ENCODE results near the gene ANKRD40CL. TPM values are rescaled to one million over a fixed set of nuclear protein-coding genes. Genes with fewer than 3 reads are reported as not detected.

Gene ANKRD40CL
- total RNA-seq, 1 experiment from 2014 or later, result not detected

- no peak for TF ChIP-seq CTCF (IDR thresholded peaks at IDR 0.05)
- TF ChIP-seq TCF7L2 (IDR thresholded peaks at IDR 0.05; ENCODE audit: low read depth, low read length), result no peak
- TF ChIP-seq SIN3A (IDR thresholded peaks at IDR 0.05; ENCODE audit: borderline replicate concordance, insufficient read depth, low read depth, low read length), result no peak
- TF ChIP-seq POLR2AphosphoS5 (IDR thresholded peaks at IDR 0.05; ENCODE audit: low read depth, low read length), result no peak
- TF ChIP-seq, protein P1, sequence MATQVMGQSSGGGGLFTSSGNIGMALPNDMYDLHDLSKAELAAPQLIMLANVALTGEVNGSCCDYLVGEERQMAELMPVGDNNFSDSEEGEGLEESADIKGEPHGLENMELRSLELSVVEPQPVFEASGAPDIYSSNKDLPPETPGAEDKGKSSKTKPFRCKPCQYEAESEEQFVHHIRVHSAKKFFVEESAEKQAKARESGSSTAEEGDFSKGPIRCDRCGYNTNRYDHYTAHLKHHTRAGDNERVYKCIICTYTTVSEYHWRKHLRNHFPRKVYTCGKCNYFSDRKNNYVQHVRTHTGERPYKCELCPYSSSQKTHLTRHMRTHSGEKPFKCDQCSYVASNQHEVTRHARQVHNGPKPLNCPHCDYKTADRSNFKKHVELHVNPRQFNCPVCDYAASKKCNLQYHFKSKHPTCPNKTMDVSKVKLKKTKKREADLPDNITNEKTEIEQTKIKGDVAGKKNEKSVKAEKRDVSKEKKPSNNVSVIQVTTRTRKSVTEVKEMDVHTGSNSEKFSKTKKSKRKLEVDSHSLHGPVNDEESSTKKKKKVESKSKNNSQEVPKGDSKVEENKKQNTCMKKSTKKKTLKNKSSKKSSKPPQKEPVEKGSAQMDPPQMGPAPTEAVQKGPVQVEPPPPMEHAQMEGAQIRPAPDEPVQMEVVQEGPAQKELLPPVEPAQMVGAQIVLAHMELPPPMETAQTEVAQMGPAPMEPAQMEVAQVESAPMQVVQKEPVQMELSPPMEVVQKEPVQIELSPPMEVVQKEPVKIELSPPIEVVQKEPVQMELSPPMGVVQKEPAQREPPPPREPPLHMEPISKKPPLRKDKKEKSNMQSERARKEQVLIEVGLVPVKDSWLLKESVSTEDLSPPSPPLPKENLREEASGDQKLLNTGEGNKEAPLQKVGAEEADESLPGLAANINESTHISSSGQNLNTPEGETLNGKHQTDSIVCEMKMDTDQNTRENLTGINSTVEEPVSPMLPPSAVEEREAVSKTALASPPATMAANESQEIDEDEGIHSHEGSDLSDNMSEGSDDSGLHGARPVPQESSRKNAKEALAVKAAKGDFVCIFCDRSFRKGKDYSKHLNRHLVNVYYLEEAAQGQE (IDR thresholded peaks at IDR 0.05; ENCODE audit: insufficient read depth in 1 of 2, low read depth in 2 of 2, low read length in 1 of 2), result no peak
- CTCF ChIA-PET, result no interaction called here
- Histone ChIP-seq H3K36me3 (ENCODE audit: control insufficient read depth, insufficient read depth, low read length) (no peaks in the 10 kb centered on the region), H3K9me3 (ENCODE audit: control insufficient read depth, insufficient read depth, low read depth, low read length) (no peaks in the 10 kb centered on the region), H3K27me3 (ENCODE audit: control insufficient read depth, insufficient read depth, low read length) (no peaks in the 10 kb centered on the region), H3K27ac (ENCODE audit: low read length) (no peak overlapping the region), H3K4me3 (ENCODE audit: low read depth in 2 of 2, low read length in 2 of 2) (no peak overlapping the region), H3K4me1 (ENCODE audit: control insufficient read depth, insufficient read depth, low read length) (no peaks in the 10 kb centered on the region)
- no TSS peak for BruUV-seq (replicated peaks)
- in situ Hi-C loops (cut with HindIII; ENCODE audit: low pct_unique_long_range_greater_than_20kb, low sequenced_read_pairs), result no loop called here
- intact Hi-C loops (cut with micrococcal nuclease; ENCODE audit: unreplicated experiment), result loop anchor here (5.0 kb wide), 1 partner anchor 171 kb away; no protein-coding TSS in a partner anchor
- POLR2A ChIA-PET, result no interaction called here
- DNase-seq (ENCODE audit: low read depth, low spot score) (no peak), ATAC-seq (no peak)
Observed at GRCh38 chr17:50781167-50781566, 13.8 kb upstream of the ANKRD40CL start.

GRCh38 chr17:50779747-50780353, 12.5 kb upstream of the ANKRD40CL start:
- H3K4me3 ChIP-seq (ENCODE audit: low read depth in 2 of 2, low read length in 2 of 2), result no peak overlapping the region
- no peak overlapping the region for H3K27ac ChIP-seq (ENCODE audit: low read length)
- POLR2A ChIA-PET, result interaction anchor here (0.6 kb wide), 2 partner anchors 70 to 73 kb away, joined by 4 to 7 read pairs; no protein-coding TSS in a partner anchor
- DNase-seq (ENCODE audit: low read depth, low spot score) (no peak), ATAC-seq (no peak)
- no TSS peak for BruUV-seq (replicated peaks)
- H3K36me3 ChIP-seq (ENCODE audit: control insufficient read depth, insufficient read depth, low read length), result no peaks in the 10 kb centered on the region
- no peaks in the 10 kb centered on the region for H3K4me1 ChIP-seq (ENCODE audit: control insufficient read depth, insufficient read depth, low read length)
- no peaks in the 10 kb centered on the region for H3K27me3 ChIP-seq (ENCODE audit: control insufficient read depth, insufficient read depth, low read length)
- H3K9me3 ChIP-seq (ENCODE audit: control insufficient read depth, insufficient read depth, low read depth, low read length), result no peaks in the 10 kb centered on the region
- CTCF ChIA-PET, result interaction anchor here (0.6 to 0.7 kb wide), 3 partner anchors 10 to 70 kb away, joined by 4 to 10 read pairs (median 4); no protein-coding TSS in a partner anchor
- no peak for TF ChIP-seq POLR2AphosphoS5 (IDR thresholded peaks at IDR 0.05; ENCODE audit: low read depth, low read length)
- TF ChIP-seq CTCF (IDR thresholded peaks at IDR 0.05), result no peak
- no peak for TF ChIP-seq SIN3A (IDR thresholded peaks at IDR 0.05; ENCODE audit: borderline replicate concordance, insufficient read depth, low read depth, low read length)
- no peak for TF ChIP-seq TCF7L2 (IDR thresholded peaks at IDR 0.05; ENCODE audit: low read depth, low read length)
- TF ChIP-seq, protein P1 (IDR thresholded peaks at IDR 0.05; ENCODE audit: insufficient read depth in 1 of 2, low read depth in 2 of 2, low read length in 1 of 2), result no peak
- in situ Hi-C loops (cut with HindIII; ENCODE audit: low pct_unique_long_range_greater_than_20kb, low sequenced_read_pairs) (no loop called here), intact Hi-C loops (cut with micrococcal nuclease; ENCODE audit: unreplicated experiment) (loop anchor here (5.0 kb wide), 1 partner anchor 172 kb away; no protein-coding TSS in a partner anchor)

Measured in Panc1 (cell line).